DOHH2 (cell line): ENCODE data around the gene ANKRD40CL.

Source experiments
- EZH2phosphoT487 ChIP-seq: fragments of 200-600 bp; sonication (generic); IDR thresholded peaks from 2 replicates; pipeline ENCODE4 v1.6.1; 2017; ENCODE audit warnings: borderline replicate concordance, mild to moderate bottlenecking, antibody characterized with exemption, low read length, moderate library complexity, mixed read lengths
- TF ChIP-seq, protein P1 (sequence below): fragments of 200-600 bp; sonication (generic); IDR thresholded peaks from one replicate; pipeline ENCODE4 v1.5.1; 2014; ENCODE audit warnings: antibody characterized with exemption, mild to moderate bottlenecking, low read depth, low read length; ENCODE audit not compliant: poor library complexity, severe bottlenecking

- TF ChIP-seq, protein P1, sequence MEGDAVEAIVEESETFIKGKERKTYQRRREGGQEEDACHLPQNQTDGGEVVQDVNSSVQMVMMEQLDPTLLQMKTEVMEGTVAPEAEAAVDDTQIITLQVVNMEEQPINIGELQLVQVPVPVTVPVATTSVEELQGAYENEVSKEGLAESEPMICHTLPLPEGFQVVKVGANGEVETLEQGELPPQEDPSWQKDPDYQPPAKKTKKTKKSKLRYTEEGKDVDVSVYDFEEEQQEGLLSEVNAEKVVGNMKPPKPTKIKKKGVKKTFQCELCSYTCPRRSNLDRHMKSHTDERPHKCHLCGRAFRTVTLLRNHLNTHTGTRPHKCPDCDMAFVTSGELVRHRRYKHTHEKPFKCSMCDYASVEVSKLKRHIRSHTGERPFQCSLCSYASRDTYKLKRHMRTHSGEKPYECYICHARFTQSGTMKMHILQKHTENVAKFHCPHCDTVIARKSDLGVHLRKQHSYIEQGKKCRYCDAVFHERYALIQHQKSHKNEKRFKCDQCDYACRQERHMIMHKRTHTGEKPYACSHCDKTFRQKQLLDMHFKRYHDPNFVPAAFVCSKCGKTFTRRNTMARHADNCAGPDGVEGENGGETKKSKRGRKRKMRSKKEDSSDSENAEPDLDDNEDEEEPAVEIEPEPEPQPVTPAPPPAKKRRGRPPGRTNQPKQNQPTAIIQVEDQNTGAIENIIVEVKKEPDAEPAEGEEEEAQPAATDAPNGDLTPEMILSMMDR, result no peak
- TF ChIP-seq EZH2phosphoT487, result no peak
These were observed 35.6 kb upstream of the ANKRD40CL start for GRCh38 chr17:50802609-50803571.
